ENCODE results near the gene PRKAR1B. TPM values are rescaled to one million over a fixed set of nuclear protein-coding genes. Genes with fewer than 3 reads are reported as not detected.

The PRKAR1B gene
- total and polyA plus RNA-seq, 8 donors, result 16.3 to 43.5 (median 37.6) TPM

- H3K4me1 ChIP-seq, result no peaks in the 10 kb centered on the region
- H3K4me3 ChIP-seq, result no peak overlapping the region
- H3K9me3 ChIP-seq, result peaks cover 0 to 12% of the 10 kb centered on the region in 2 donors
- TF ChIP-seq, protein P1, sequence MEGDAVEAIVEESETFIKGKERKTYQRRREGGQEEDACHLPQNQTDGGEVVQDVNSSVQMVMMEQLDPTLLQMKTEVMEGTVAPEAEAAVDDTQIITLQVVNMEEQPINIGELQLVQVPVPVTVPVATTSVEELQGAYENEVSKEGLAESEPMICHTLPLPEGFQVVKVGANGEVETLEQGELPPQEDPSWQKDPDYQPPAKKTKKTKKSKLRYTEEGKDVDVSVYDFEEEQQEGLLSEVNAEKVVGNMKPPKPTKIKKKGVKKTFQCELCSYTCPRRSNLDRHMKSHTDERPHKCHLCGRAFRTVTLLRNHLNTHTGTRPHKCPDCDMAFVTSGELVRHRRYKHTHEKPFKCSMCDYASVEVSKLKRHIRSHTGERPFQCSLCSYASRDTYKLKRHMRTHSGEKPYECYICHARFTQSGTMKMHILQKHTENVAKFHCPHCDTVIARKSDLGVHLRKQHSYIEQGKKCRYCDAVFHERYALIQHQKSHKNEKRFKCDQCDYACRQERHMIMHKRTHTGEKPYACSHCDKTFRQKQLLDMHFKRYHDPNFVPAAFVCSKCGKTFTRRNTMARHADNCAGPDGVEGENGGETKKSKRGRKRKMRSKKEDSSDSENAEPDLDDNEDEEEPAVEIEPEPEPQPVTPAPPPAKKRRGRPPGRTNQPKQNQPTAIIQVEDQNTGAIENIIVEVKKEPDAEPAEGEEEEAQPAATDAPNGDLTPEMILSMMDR (IDR thresholded peaks at IDR 0.05), result no peak
- H3K36me3 ChIP-seq, result no peaks in the 10 kb centered on the region
- DNase-seq (peak in 1 of 4 donors; percentile 39), ATAC-seq (no peak)
- no peaks in the 10 kb centered on the region for H3K27me3 ChIP-seq
- H3K27ac ChIP-seq, result no peak overlapping the region
- intact Hi-C loops (cut with DNase I), result no loop called here
These were observed 98.7 kb downstream of the PRKAR1B start for GRCh38 chr7:628402-628763.

DNA sequence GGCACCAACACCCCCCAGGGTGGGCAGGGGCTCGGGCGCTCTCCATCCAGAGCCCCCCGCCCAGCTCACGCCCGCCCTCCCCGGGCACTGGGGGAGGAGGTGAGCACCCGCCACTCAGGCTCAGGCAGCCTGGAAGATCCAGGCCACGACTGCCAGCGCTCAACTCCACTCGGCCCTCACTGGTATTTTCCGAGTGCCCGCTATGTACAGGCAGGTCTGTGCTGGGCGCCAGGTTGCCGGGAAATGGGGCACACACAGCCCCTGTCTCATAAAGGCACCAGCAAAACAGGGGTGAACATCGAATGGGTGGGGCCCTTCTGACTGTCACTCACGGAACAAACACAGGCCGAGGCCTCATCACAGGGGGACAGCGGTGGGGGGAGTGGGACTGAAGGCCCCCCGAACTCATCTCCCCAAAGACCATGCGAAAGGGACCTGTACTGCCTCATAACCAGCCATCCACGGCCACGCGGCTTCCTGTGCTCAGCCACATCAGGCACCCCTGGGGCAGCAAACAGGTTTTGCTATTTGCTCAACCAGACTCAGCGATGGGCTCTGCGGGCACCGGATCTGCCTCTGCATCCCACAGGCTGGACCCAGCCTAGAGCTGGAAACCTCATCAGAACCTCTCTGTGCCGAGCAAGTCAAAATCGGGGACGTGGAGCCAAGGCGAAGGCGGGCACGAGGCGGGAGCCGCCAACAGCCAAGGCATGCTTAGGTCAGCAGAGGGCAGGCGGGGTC lies 99.2 kb downstream of the PRKAR1B start:
- Histone ChIP-seq H3K4me3 (no peak overlapping the region), H3K27ac (no peak overlapping the region), H3K4me1 (no peaks in the 10 kb centered on the region), H3K27me3 (no peaks in the 10 kb centered on the region), H3K9me3 (peaks cover 0 to 12% of the 10 kb centered on the region in 2 donors), H3K36me3 (no peaks in the 10 kb centered on the region)
- peak in 1 of 4 donors; percentile 67 for DNase-seq
- intact Hi-C loops (cut with DNase I), result no loop called here
- TF ChIP-seq, protein P1 (IDR thresholded peaks at IDR 0.05), result no peak
- ATAC-seq, result no peak

- Histone ChIP-seq H3K4me3 (no peak overlapping the region), H3K27me3 (no peaks in the 10 kb centered on the region), H3K36me3 (no peaks in the 10 kb centered on the region), H3K4me1 (no peaks in the 10 kb centered on the region), H3K9me3 (peaks cover 0 to 28% of the 10 kb centered on the region in 2 donors), H3K27ac (no peak overlapping the region)
- TF ChIP-seq, protein P1 (IDR thresholded peaks at IDR 0.05), result no peak
- no peak for ATAC-seq
- intact Hi-C loops (cut with DNase I), result no loop called here
- peak in 1 of 4 donors; percentile 1 for DNase-seq
These were observed 101.6 kb downstream of the PRKAR1B start for GRCh38 chr7:625376-625971.

DNA sequence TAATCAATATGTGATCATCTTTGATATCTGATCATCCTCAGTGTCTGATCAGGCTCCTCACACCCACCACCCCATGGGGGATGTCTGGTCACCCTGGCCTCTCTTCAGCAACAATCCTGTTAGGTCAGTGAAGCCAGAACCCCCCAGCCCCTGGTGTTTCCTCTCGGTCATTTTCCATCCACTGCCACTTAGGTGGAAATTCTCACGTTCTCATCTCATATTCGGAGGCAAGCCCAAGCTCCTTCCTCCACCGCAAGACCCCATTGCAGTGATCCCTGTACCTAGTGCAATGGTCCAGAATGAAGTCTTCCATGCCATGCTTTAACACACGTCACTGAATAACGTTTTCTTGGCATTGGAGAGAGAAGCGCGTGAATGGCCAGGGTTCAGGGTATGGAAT lies 103.6 kb downstream of the PRKAR1B start:
- Histone ChIP-seq H3K27me3 (no peaks in the 10 kb centered on the region), H3K9me3 (peaks cover 0 to 36% of the 10 kb centered on the region in 2 donors), H3K36me3 (no peaks in the 10 kb centered on the region), H3K27ac (no peak overlapping the region), H3K4me1 (peaks cover 4 to 11% of the 10 kb centered on the region in 2 donors), H3K4me3 (no peak overlapping the region)
- no peak for ATAC-seq
- TF ChIP-seq, protein P1 (IDR thresholded peaks at IDR 0.05), result no peak
- intact Hi-C loops (cut with DNase I), result no loop called here
- peak in 1 of 4 donors; percentile 2 for DNase-seq

DNA sequence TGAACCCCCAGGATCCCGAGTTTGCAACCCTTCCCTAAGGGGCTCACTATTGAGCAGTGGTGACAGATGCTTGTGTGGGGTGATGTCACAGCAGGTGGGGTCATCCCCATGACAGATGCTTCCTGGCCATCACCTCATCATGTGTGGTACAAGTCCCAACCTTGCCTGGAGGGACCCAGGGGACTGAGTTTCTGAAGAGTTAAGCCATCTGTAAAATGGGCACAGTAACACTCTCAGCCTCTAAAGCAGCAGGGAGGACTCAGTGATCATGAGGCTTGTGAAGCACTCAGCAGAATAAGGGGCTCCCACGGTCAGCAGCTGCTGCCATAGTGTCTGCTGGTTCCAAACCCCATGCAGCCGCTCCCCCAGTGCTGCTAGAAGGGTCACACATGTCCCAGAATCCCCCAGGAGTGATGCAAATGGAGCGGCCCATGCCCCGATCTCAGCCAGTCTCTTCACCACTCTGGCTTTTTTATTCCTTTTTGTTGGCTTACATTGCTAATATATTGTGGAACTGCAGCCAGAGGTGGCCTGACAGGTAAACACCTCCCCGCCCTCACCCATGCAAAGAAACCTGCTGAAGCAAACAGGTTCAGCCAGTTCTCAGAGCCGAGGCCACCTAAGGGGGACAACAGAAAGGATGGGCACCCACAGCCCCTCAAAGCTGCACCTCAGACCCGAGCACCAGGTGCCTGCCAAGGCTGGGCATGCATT lies 105.4 kb downstream of the PRKAR1B start:
- intact Hi-C loops (cut with DNase I), result no loop called here
- Histone ChIP-seq H3K27me3 (no peaks in the 10 kb centered on the region), H3K27ac (no peak overlapping the region), H3K9me3 (peaks cover 0 to 36% of the 10 kb centered on the region in 2 donors), H3K36me3 (no peaks in the 10 kb centered on the region), H3K4me1 (peaks cover 8 to 24% of the 10 kb centered on the region in 2 donors), H3K4me3 (no peak overlapping the region)
- ATAC-seq (peak; percentile 50), DNase-seq (peak in 3 of 4 donors; percentile 31 to 82 (median 43))
- TF ChIP-seq, protein P1 (IDR thresholded peaks at IDR 0.05), result no peak
